ENCODE data around the gene PKDCC.
"Not testable (repeated sequence)": the region's sequence is repeated elsewhere in the genome, so short reads cannot be mapped to it uniquely, and the experiment has no call there.

DNA sequence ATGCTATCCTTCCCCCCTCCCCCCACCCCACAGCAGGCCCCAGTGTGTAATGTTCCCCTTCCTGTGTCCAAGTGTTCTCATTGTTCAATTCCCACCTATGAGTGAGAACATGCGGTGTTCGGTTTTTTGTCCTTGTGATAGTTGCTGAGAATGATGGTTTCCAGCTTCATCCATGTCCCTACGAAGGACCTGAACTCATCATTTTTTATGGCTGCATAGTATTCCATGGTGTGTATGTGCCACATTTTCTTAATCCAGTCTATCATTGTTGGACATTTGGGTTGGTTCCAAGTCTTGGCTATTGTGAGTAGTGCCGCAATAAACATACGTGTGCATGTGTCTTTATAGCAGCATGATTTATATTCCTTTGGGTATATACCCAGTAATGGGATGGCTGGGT lies 17.9 kb downstream of the PKDCC start:
- TF ChIP-seq, protein P1, sequence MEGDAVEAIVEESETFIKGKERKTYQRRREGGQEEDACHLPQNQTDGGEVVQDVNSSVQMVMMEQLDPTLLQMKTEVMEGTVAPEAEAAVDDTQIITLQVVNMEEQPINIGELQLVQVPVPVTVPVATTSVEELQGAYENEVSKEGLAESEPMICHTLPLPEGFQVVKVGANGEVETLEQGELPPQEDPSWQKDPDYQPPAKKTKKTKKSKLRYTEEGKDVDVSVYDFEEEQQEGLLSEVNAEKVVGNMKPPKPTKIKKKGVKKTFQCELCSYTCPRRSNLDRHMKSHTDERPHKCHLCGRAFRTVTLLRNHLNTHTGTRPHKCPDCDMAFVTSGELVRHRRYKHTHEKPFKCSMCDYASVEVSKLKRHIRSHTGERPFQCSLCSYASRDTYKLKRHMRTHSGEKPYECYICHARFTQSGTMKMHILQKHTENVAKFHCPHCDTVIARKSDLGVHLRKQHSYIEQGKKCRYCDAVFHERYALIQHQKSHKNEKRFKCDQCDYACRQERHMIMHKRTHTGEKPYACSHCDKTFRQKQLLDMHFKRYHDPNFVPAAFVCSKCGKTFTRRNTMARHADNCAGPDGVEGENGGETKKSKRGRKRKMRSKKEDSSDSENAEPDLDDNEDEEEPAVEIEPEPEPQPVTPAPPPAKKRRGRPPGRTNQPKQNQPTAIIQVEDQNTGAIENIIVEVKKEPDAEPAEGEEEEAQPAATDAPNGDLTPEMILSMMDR (IDR thresholded peaks at IDR 0.05), result not testable (repeated sequence)
- not testable (repeated sequence) for TF ChIP-seq POLR2A (IDR thresholded peaks at IDR 0.05)

Measured in testis (tissue), 2 donors.